Activated CD4-positive, alpha-beta memory T cell treated with anti-CD3 and anti-CD28 coated beads for 36 hours (primary cell): ENCODE results near the gene TASL. TPM values are rescaled to one million over a fixed set of nuclear protein-coding genes. Genes with fewer than 3 reads are reported as not detected.
A peak's percentile ranks its signal among the peaks of the same experiment; 100 is the strongest.
"Not testable (repeated sequence)": the region's sequence is repeated elsewhere in the genome, so short reads cannot be mapped to it uniquely, and the experiment has no call there.

Experiments used
- CTCF ChIA-PET: fragments of 350-600 bp; sonication (Branson Sonifier 250); formaldehyde crosslinking; loops from one replicate; lab custom pipeline; 2021; ENCODE audit warnings: antibody characterized with exemption, inconsistent platforms; lab: Charles Lee
- POLR2A ChIA-PET: fragments of 350-600 bp; sonication (Branson Sonifier 250); formaldehyde crosslinking; loops from one replicate; lab custom pipeline; 2021; ENCODE audit warnings: antibody characterized with exemption; lab: Charles Lee
- DNase-seq: peaks from one replicate; pipeline ENCODE4 v3.0.0-alpha.2; 2020
- H3K27ac Mint-ChIP-seq: one replicate; pipeline ENCODE4 v1.8.0; 2021; ENCODE audit warnings: mixed read lengths
- H3K27me3 Mint-ChIP-seq: one replicate; pipeline ENCODE4 v1.8.0; 2021; ENCODE audit warnings: mixed read lengths
- H3K36me3 Mint-ChIP-seq: one replicate; pipeline ENCODE4 v1.8.0; 2021; ENCODE audit warnings: mixed read lengths
- H3K4me1 Mint-ChIP-seq: one replicate; pipeline ENCODE4 v1.8.0; 2021; ENCODE audit warnings: low read depth, mixed read lengths
- H3K4me3 Mint-ChIP-seq: one replicate; pipeline ENCODE4 v1.8.0; 2021; ENCODE audit warnings: mild to moderate bottlenecking, mixed read lengths
- H3K9me3 Mint-ChIP-seq: one replicate; pipeline ENCODE4 v1.8.0; 2021; ENCODE audit warnings: mixed read lengths
- intact Hi-C: fragments of 100-400 bp; cut with micrococcal nuclease; formaldehyde crosslinking; loops from one replicate; pipeline ENCODE4 v1.15.1; 2023
- total RNA-seq, 2 experiments: library from RNA; stranded (reverse); gene quantifications; one replicate each; pipeline ENCODE4 v1.2.3, GENCODE V29; 2021

The TASL gene
- total RNA-seq, 2 experiments from 2014 or later, result 1.1 to 1.6 TPM

- H3K4me3 Mint-ChIP-seq, CTCF ChIA-PET, H3K27ac Mint-ChIP-seq, intact Hi-C loops, H3K27me3 Mint-ChIP-seq, DNase-seq, H3K36me3 Mint-ChIP-seq, POLR2A ChIA-PET, H3K9me3 Mint-ChIP-seq: not testable (repeated sequence)
- H3K4me1 Mint-ChIP-seq, result peaks cover 15% of the 10 kb centered on the region
These were observed 23.0 kb upstream of the TASL start for GRCh38 chrX:30600269-30601176.

- no peak for DNase-seq
- Mint-ChIP-seq H3K36me3 (no peaks in the 10 kb centered on the region), H3K4me3 (no peak overlapping the region), H3K4me1 (peaks cover 18% of the 10 kb centered on the region), H3K9me3 (no peaks in the 10 kb centered on the region), H3K27me3 (no peaks in the 10 kb centered on the region), H3K27ac (no peak overlapping the region)
- POLR2A ChIA-PET, result no interaction called here
- intact Hi-C loops, result no loop called here
- CTCF ChIA-PET, result no interaction called here
These were observed 19.8 kb upstream of the TASL start for GRCh38 chrX:30597216-30598012.

- peak; percentile 15 for DNase-seq
- peaks cover 18% of the 10 kb centered on the region for H3K4me1 Mint-ChIP-seq
- no peaks in the 10 kb centered on the region for H3K9me3 Mint-ChIP-seq
- POLR2A ChIA-PET, result no interaction called here
- intact Hi-C loops, result loop anchor here (1.0 to 2.0 kb wide), 2 partner anchors 17 to 23 kb away; partner anchors contain the start of gene TASL
- no peaks in the 10 kb centered on the region for H3K36me3 Mint-ChIP-seq
- no peak overlapping the region for H3K4me3 Mint-ChIP-seq
- H3K27me3 Mint-ChIP-seq, result no peaks in the 10 kb centered on the region
- CTCF ChIA-PET, result interaction anchor here (1.0 to 1.8 kb wide), 2 partner anchors 23 to 27 kb away, joined by 4 to 12 read pairs; no protein-coding TSS in a partner anchor
- no peak overlapping the region for H3K27ac Mint-ChIP-seq
These were observed 16.1 kb upstream of the TASL start for GRCh38 chrX:30593440-30594200.

- Mint-ChIP-seq H3K4me3 (no peak overlapping the region), H3K4me1 (peaks cover 14% of the 10 kb centered on the region), H3K36me3 (no peaks in the 10 kb centered on the region), H3K9me3 (no peaks in the 10 kb centered on the region), H3K27ac (no peak overlapping the region), H3K27me3 (no peaks in the 10 kb centered on the region)
- ChIA-PET CTCF (no interaction called here), POLR2A (no interaction called here)
- intact Hi-C loops, result loop anchor here (2.0 kb wide), 1 partner anchor 16 kb away; the partner anchor contains the start of gene TASL
- DNase-seq, result no peak
These were observed 15.3 kb upstream of the TASL start for GRCh38 chrX:30592831-30593230.

- H3K9me3 Mint-ChIP-seq, result no peaks in the 10 kb centered on the region
- intact Hi-C loops, result no loop called here
- CTCF ChIA-PET, result no interaction called here
These were observed 12.8 kb upstream of the TASL start for GRCh38 chrX:30590368-30590767.

GRCh38 chrX:30589146-30589888 lies 11.8 kb upstream of the TASL start:
- intact Hi-C loops, result no loop called here
- Mint-ChIP-seq H3K27me3 (no peaks in the 10 kb centered on the region), H3K4me1 (peaks cover 3% of the 10 kb centered on the region), H3K4me3 (no peak overlapping the region), H3K36me3 (no peaks in the 10 kb centered on the region), H3K27ac (no peak overlapping the region), H3K9me3 (no peaks in the 10 kb centered on the region)
- no peak for DNase-seq
- ChIA-PET CTCF (no interaction called here), POLR2A (no interaction called here)

More at GRCh38 chrX:30590368-30590767, 12.8 kb upstream of the TASL start:
- Mint-ChIP-seq H3K36me3 (no peaks in the 10 kb centered on the region), H3K4me1 (peaks cover 3% of the 10 kb centered on the region), H3K27me3 (no peaks in the 10 kb centered on the region), H3K4me3 (no peak overlapping the region), H3K27ac (no peak overlapping the region)
- POLR2A ChIA-PET, result no interaction called here
- DNase-seq, result no peak

GRCh38 chrX:30586516-30586915 lies 8.9 kb upstream of the TASL start:
- Mint-ChIP-seq H3K27ac (no peak overlapping the region), H3K27me3 (no peaks in the 10 kb centered on the region), H3K9me3 (no peaks in the 10 kb centered on the region), H3K4me1 (no peaks in the 10 kb centered on the region), H3K36me3 (no peaks in the 10 kb centered on the region), H3K4me3 (no peak overlapping the region)
- DNase-seq, result no peak
- POLR2A ChIA-PET, result no interaction called here
- intact Hi-C loops, result no loop called here
- CTCF ChIA-PET, result no interaction called here

- no peak for DNase-seq
- H3K36me3 Mint-ChIP-seq, result no peaks in the 10 kb centered on the region
- H3K27ac Mint-ChIP-seq, result no peak overlapping the region
- POLR2A ChIA-PET, result no interaction called here
- CTCF ChIA-PET, result no interaction called here
- intact Hi-C loops, result no loop called here
- no peaks in the 10 kb centered on the region for H3K27me3 Mint-ChIP-seq
- H3K4me3 Mint-ChIP-seq, result no peak overlapping the region
- no peaks in the 10 kb centered on the region for H3K9me3 Mint-ChIP-seq
- H3K4me1 Mint-ChIP-seq, result peaks cover under 1% of the 10 kb centered on the region
These were observed 5.1 kb upstream of the TASL start for GRCh38 chrX:30582664-30583063.

- no peaks in the 10 kb centered on the region for H3K27me3 Mint-ChIP-seq
- no peak for DNase-seq
- CTCF ChIA-PET, result interaction anchor here (1.3 to 2.0 kb wide), 2 partner anchors 10 to 54 kb away, joined by 3 to 7 read pairs; no protein-coding TSS in a partner anchor
- H3K27ac Mint-ChIP-seq, result no peak overlapping the region
- peaks cover 10% of the 10 kb centered on the region for H3K4me1 Mint-ChIP-seq
- POLR2A ChIA-PET, result no interaction called here
- H3K9me3 Mint-ChIP-seq, result no peaks in the 10 kb centered on the region
- H3K36me3 Mint-ChIP-seq, result no peaks in the 10 kb centered on the region
- intact Hi-C loops, result no loop called here
- no peak overlapping the region for H3K4me3 Mint-ChIP-seq
These were observed 3.1 kb upstream of the TASL start for GRCh38 chrX:30580641-30581040.

- CTCF ChIA-PET, result interaction anchor here (0.7 kb wide), 2 partner anchors 15 to 159 kb away, joined by 3 read pairs; no protein-coding TSS in a partner anchor
- Mint-ChIP-seq H3K27me3 (no peaks in the 10 kb centered on the region), H3K4me1 (peaks cover 22% of the 10 kb centered on the region), H3K36me3 (peaks cover 3% of the 10 kb centered on the region), H3K9me3 (no peaks in the 10 kb centered on the region), H3K4me3 (peak overlapping the region; percentile 81), H3K27ac (peak overlapping the region; percentile 88)
- DNase-seq, result no peak
- intact Hi-C loops, result loop anchor here (2.0 to 5.0 kb wide), 3 partner anchors 16 to 82 kb away; no protein-coding TSS in a partner anchor
- POLR2A ChIA-PET, result no interaction called here
These were observed 685 bp downstream of the TASL start for GRCh38 chrX:30576881-30577280.

GRCh38 chrX:30573125-30573524 lies 4.4 kb downstream of the TASL start:
- intact Hi-C loops, result no loop called here
- POLR2A ChIA-PET, result no interaction called here
- no peak overlapping the region for H3K4me3 Mint-ChIP-seq
- H3K36me3 Mint-ChIP-seq, result peaks cover 3% of the 10 kb centered on the region
- H3K9me3 Mint-ChIP-seq, result no peaks in the 10 kb centered on the region
- CTCF ChIA-PET, result interaction anchor here (1.2 kb wide), 1 partner anchor 45 kb away, joined by 3 read pairs; no protein-coding TSS in a partner anchor
- peaks cover 25% of the 10 kb centered on the region for H3K4me1 Mint-ChIP-seq
- no peak for DNase-seq
- no peak overlapping the region for H3K27ac Mint-ChIP-seq
- H3K27me3 Mint-ChIP-seq, result no peaks in the 10 kb centered on the region
